ENCODE data around the gene ATOSA.

- TF ChIP-seq CTCF (conservative IDR thresholded peaks at IDR 0.05 in 1 of 2, IDR thresholded peaks at IDR 0.05 in 1 of 2; ENCODE audit: low read depth in 1 of 2, low read length in 2 of 2), result no peak
- no peak for TF ChIP-seq EZH2 (IDR thresholded peaks at IDR 0.05; ENCODE audit: low read length, missing control alignments)
Observed at GRCh38 chr15:52697051-52697450, 17.9 kb upstream of the ATOSA start.
